ENCODE results near the gene RPL37A.

Gene RPL37A

DNA sequence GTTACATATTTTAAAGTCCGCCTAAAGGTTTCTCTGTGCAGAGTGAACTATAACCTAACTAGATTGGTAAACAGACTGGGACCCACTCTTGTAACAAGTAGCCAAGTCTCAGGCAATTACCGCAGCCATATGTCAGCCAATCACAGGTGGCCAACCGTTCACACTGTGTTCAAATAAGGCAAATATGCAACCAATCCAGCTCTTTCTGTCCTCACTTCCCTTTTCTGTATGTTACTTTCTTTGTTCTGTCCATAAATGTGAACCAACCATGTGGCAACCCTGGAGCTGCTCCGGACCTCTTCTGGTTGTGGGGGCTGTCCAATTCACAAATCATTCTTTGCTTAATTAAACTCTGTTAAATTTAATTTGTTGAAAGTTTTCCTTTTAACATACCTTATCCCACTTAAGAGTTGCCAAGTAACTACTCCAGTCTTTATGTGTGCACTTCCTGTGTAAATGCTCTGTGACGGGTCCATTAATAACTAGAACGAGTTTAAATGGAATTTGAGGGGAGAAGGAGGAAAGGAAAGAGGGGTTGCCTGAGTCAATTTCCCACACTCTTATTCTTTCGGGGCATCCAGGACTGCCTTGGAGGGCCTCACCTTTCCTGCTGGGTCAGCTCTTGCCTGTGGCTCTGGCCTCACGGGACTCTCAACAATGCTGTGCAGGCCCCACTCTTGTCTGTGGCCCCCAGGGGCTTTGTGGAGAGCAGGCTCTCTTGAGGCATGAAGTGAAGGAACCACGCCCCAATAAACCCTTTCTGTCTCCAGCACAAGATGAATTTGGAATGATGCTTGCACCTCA is 6.6 kb upstream of the RPL37A start:
- DNase-seq = no peak

DNA sequence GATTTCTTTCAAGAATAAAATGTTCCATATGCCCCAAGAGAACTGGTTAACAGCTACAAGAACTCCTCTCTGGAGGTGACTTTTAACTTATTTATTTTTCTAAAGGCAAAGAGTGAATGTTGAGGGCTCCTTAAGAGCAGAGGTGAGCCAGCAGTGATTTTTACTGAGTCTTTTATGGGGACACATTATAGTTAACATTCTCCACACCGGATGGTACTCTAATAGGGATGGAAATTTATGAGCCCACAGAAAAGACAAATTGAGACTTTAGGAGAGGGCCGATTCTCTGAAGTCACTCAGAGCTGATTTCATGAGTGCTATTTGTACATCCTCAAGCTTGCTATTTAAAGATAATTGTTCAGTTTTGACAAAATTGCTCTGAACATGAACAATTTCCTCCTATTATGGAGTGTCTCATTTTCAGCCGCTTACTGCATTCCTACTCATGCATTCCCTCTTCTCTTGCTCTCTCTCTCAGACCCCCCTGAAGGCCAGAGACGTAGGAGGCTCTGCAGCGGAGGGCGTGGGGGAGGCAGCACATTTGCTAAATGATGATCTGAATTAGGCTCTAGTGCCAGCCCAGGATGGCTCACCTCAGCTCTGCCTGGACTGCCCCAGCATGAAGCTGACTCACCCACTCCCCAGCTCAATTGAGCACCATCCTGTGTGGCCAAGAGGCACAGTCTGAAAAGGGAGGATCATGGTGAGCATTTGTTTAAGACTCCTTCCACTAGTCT is 5.9 kb upstream of the RPL37A start:
- no peak for DNase-seq

DNA sequence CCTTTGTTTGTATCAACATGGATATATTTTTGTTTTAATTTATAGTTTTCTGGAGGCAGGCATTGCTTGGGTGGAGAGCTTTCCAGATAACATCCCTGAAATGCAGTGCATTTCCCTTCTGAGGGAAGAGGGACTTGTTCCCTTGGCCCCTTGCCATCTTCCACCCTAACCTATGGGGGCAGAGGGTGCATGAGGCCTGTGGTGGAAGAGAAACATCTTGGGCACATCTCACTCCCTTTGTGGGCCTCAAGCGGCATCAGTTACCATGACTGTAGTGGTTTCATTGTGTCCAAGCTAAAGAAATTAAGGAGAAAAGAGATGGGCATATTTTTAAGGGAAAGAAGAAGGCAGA is 5.3 kb upstream of the RPL37A start:
- no peak for DNase-seq

DNA sequence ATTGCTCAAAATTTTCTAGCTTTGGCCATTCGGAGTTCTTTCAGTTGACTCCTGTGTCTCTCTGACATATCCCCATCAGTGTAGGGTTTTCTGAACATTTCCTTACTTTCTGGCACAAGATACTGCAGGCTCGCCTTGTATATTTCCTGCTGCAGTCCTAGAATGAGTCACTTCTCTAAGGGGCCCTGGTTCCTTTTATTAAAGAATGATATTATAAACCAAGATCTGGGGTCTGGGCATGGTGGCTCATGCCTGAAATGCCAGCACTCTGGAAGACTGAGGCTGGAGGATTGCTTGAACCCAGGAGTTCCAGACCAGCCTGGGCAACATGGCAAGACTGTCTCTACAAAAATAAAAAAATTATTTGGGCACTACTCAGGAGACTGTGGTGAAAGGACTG is 3.0 kb upstream of the RPL37A start:
- no peak for DNase-seq

DNA sequence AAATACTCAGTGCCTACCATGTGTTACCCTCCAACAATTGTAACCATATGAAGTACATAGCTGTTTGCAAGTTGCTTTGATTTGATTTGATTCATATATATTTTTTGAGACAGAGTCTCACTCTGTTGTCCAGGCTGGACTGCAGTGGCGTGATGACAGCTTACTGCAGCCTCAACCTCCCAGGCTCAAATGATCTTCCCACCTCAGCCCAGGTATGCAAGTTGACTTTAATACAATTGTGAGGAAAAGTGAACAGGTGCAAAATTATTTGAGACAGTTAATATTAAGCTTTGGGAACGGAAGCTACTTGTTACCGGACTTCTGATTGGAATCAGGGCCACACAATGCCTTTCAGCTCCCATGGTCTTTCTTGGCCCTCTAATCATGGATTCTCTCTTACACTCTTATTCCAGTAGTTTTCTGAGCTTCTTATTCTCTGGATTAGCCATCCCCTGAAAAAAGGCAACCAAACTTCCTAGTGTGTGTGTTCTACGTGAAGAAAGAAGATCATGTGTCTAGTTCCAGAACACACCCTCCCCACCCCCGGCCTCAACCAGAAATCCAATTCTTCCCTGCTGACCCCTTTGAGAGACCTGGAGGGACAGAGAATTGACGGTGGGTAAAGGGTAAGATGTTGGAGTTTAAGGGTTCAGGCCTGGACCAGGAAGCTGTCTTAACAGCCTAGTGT is 1.1 kb upstream of the RPL37A start:
- DNase-seq = no peak

DNA sequence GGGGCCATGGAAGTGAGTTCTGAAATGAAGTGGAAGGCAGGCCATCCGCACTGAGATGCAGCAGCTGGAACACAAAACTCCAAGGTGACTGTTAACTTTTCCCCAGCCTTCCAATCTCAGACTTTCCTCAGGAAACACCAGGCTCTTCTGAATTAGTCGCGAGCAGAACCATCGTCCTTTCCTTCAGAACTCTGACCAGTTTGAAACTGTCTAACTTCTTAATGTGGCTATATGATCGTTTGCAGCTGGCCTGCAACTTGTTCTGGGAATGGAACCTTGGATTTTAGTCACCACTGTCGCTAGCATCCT is 620 bp upstream of the RPL37A start:
- DNase-seq = no peak

DNA sequence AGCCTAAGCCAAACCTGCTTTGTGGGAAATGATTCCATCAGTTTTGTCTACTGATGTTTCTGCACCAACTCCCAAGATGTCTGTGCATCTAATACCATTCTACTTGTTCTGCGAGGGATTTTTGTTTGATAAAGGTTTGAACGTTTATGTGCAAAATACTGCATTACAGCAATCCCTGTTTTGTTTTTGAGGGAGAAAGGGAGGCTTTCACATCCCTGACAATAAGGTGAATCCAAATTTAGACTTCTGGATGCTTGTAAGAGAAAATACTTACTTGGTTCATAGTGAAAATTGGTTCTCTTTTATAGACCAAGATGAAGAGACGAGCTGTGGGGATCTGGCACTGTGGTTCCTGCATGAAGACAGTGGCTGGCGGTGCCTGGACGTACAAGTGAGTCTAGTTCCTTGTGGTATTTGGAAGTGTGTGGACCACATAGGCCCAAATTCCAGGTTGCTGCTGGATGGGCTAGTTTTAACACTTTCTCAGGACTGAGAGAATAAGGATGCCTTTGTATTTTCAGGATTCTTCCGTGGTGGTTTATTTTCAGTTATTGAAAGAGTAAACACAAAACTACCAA is 1.1 kb downstream of the RPL37A start:
- DNase-seq = no peak

DNA sequence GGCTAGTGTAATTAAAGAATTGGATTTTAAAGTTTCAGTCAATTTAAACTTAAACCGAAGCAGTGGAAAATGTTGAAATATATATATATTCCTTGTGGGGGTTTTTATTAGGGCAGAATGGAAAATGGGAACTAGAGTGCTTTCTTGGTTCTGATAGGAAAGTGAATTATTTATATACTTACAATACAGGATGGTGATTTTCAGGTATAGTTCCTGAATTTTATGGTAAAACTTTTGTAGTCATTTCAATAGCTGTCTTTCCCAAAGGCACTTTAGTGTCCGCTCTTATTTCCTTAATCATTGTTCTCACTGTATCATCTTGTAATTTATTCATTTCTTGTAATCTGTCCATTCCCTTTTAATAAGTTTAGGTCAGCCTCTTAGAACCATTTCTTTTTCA is 1.9 kb downstream of the RPL37A start:
- no peak for DNase-seq

DNA sequence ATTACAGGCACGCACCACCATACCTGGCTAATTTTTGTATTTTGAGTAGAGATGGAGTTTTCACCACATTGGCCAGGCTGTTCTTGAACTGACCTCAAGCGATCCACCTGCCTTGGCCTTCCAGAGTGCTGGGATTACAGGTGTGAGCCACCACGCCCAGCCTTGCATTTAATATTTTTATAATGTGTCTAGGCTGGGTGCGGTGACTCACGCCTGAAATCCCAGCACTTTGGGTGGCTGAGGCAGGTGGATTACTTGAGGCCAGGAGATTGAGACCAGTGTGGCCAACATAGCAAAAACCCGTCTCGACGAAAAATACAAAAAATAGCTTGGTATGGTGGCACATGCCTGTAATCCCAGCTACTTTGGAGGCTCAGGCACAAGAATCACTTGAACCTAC is 3.2 kb downstream of the RPL37A start:
- DNase-seq = no peak

DNA sequence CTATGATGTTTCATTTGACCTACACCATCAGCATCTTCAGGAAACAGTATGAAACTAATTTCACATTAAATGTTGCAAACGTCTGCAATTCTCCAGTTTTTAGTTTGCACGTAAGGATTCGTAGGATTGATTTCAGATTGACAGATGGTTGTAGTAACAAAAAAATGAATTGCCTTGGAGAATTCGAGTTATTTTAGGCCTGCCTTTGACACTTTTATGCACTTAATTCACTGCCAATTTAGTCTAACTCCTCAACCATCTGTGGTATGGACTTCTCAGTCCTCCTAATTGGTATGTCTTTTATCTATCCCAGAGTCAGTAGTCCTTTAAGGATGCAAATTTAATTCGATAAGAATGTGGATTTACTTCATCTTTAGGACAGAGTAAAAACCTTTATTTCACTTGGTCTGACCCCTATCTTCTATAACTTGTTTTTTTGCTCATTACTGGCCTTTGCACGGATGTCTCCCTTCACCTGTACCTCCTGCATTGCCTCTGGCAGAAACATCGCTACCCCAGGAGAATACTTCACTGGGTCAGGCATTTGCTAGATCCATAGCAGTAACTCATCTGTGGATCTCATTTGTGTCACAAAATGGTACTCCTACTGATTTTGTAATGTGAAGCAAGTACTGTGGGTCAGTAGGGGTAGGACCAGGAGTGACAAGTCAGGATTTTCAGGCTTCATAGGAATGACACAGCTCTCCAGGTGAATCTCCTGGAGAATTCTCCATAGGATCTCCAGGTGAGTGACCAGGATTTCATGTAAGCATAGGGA is 3.9 kb downstream of the RPL37A start:
- DNase-seq = no peak

DNA sequence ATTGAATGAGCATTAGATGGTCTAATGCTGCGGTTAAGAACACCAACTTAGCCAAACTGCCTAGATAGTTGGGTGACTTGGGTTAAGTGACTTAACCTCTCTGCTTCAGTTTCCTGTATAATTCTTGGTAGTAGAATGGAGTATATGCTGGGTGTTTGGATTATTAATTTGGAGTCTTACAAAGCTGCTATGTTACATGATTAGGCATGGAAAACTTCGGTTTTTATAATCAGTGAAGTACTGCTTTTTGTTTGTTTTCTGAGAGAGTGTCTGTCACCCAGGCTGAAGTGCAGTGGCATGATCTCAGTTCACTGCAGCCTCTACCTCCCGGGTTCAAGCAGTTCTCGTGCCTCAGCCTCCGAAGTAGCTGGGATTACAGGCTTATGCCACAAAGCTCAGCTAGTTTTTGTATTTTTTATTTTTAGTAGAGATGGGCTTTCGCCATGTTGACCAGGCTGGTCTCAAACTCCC is 4.5 kb downstream of the RPL37A start:
- no peak for DNase-seq

DNA sequence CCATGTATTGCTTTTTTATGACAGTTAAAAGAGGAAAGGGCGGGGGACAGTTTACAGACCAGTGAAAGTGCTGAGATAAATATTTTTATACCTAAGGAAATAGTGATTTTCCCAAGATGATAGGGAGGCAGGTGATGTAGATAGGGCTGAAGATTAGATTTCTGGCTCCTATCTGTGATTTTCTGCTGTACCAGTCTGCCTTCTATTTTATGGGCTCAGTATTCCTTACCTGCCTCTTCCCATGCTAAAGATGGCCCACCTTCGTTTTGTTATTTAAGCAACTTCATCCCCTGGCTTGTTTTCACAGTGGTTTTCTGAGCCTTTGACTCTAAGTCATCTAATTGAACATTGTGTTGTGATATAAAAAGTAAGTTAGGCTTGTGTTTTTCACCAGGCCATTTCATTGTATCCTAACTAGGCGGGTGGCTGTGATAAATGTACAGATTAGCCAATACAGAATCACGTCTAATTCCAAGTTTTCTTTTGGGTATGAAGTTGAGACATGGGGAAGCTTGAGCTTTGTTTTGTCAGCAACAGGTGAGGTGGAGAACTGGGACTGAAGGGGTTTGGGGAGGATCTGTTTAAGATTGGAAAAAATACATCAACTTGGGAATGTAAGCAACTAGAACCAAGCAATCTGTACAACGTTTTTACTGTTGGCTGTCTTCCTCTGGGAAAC is 5.2 kb downstream of the RPL37A start:
- no peak for DNase-seq

DNA sequence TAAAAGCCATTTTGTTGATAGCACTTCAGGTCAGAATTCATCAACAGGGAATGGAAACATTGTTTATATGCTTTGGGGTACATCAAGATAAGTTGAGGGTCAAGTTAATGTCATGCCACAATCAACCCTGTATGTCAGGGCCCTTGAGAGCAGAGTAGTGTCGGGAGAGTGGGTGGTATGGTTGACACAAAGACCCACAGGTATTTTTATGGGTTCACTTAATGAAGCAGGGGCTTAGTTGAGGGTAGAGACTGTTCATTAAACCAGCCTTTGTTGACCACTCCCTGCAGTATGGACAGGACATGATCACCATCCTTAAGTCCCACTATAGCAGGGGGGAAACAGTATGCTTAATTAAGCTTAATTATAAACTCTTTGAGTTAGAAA is 5.7 kb downstream of the RPL37A start:
- no peak for DNase-seq

DNA sequence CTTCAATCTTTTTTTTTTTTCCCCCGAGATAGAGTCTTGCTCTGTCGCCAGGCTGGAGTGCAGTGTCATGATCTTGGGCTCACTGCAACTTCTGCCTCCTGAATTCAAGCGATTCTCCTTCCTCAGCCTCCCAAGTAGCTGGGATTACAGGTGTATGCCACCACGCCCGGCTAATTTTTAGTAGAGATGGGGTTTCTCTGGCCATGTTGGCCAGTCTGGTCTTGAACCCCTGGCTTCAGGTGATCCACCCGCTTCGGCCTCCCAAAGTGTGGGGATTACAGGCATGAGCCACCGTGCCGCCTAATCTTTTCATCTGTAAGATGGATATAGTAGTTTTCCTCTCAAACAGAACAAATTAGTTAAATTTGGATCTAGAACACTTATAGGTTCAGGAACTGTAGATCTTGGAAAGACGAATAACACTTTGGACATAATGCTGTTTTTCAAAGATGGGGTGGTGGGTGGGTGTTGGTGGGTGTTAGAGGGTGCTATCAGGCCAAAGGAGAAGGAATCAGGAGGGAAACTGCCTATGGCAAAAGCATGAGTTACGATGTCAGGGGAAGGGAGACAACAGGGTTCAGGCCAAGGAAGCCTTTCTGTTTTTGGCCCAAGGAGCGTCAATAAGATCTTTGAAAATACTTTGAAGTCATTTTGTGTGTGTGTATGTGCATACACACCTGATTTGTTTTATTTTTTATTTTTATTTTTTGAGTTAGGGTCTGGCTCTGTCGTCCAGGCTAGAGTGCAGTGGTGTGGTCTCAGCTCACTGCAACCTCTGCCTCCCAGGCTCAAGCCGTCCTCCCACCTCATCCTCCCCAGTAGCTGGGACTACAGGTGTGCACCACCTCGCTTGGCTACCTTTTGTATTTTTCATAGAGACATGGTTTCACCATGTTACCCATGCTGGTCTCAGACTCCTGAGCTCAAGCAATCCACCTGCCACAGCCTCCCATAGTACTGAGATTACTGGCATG is 6.8 kb downstream of the RPL37A start:
- no peak for DNase-seq

DNA sequence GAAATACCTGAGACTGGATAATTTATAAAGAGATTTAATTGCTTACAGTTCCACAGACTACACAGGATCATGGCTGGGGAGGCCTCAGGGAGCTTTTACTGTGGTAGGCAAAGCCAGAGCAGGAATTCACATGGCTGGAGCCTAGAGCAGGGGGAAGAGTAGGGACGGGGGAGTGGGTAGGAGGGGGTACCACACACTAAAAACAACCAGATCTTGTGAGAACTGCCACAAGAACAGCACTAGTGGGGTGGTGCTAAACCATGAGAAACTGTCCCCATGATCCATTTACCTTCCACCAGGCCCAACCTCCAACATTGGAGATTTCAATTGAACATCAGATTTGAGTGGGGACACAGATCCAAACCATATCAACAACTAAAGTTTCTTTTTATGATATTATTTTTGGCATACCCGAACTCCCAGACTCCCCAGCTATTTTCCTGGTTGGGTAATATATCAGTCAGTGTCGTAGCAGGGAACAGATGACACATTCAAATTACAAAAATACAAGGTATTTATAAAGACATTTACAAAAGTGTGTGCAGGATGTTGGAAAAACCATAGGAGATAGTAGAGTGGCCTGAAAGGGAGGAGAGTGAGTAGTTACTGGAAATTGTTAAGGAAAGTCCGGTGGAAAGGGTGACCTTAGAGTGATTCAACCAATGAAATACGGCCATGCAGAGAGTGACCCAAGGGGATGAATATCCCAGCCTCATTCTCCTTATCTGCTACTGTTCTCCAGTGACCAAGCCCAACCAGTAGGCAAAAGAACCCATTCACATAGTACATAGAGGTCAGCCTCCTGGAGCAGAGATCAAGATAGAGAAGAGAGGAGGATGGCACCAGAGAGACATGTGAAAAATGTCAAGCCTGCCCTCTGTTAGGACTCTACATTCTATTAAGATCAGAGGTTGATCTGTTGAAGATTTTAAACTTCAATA is 8.8 kb downstream of the RPL37A start:
- no peak for DNase-seq

DNA sequence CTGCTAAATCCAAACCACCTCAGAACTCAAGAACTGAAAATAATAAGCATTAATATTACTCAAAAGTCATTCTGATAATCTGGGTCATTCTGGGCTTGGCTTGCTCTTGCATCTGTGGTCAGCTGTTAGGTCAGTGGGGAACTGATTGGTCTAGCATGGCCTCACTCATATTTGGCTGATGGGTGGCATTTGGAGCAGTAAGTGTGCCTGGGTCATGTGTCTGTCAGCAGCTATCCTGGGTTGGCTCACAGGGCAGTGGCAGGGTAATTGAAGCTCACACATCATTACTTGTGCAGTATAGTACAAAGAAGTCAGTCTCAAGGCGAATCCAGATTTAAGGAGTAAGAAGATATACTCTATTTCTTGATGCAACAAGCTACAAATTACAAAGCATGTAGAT is 9.6 kb downstream of the RPL37A start:
- DNase-seq = no peak

DNA sequence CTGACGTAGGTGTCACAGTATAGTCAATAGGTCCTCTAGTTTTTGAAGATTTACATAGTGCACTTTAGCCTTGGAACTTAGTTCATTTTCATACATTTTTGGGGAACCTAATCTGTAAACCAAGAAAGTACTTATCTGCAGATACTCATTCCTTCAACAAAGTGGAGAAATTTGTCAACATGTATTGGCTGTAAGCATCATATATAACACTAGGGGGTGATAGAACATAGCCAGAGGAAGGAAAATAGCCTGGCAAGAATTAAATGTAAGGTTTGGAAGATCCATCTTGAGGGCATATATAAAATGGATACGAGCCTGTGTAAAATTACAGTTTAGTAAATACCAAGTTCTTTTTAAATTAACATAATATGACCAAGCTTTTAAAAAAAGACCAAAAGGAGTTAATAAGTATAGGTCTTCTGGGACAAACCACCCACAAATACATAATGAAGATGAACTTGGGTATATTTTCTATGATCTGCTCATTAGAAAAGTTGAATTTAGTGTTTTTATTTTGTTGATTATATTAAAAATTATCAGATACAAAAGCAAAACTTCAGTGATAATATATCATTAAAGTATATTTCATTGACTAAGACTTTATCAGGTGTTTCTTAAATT is 18.2 kb downstream of the RPL37A start:
- DNase-seq = no peak

DNA sequence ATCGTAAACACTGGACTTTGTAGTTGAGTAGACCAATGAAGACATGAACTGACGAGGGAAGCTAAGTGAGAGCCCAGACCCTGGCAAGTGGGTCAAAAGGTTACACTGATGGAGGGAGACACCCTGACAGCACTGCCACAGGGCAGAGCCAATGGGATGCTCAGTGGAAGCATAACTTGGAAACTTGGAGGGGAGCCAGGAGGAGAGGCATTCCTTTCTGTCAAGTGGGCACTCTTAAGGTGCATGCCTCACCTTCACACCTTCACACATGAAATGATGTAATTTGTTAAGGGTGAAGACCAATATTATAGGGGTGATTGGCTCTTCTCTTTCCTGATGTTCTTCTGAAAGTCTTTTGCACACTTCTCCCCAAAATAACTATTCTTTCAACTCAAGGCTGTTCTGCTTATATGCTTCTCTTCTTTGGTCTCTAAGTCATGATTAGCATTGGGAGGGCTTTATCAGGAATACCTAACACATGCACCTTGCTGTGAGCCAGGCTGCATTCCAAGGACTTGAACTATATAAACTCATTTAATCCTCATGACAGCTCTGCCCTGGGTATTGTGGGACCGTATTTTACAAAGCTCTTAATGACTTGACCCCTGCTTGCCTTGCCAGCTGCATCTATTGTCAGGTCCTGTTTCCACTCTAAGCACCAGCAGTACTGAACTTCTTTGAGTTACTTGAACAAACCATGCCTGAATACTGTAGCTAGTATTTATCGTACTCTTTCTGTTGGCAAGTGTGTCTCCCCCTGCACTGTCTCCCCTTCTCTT is 19.0 kb downstream of the RPL37A start:
- no peak for DNase-seq

Measured in activated CD4-positive, alpha-beta T cell treated with anti-CD3 and anti-CD28 coated beads, Interleukin-10, Interleukin-2, amounts not matched to agents 100 ng/mL and 50 ng/mL, durations not matched to agents 16 hours and 8 hours (primary cell).